ENCODE results near the gene IQSEC1. TPM values are rescaled to one million over a fixed set of nuclear protein-coding genes. Genes with fewer than 3 reads are reported as not detected.

Gene IQSEC1
- total and polyA plus RNA-seq, 2 of the 8 experiments (the other 6 are each of a cell fraction or from before 2014, with no cell fraction given): 6.8 to 28.8 TPM

- TF ChIP-seq SP1 (IDR thresholded peaks at IDR 0.05; ENCODE audit: low read depth, low read length): no peak
- TF ChIP-seq MAFK (IDR thresholded peaks at IDR 0.05; ENCODE audit: low read depth, low read length): no peak
- TF ChIP-seq BACH1 (IDR thresholded peaks at IDR 0.05; ENCODE audit: low read length): no peak
- TF ChIP-seq EP300 (IDR thresholded peaks at IDR 0.05; ENCODE audit: borderline replicate concordance in 1 of 2, low read depth in 2 of 2, low read length in 2 of 2): no peak
- TF ChIP-seq CBX5 (IDR thresholded peaks at IDR 0.05; ENCODE audit: low read depth, low read length): no peak
- TF ChIP-seq TBP (IDR thresholded peaks at IDR 0.05; ENCODE audit: low read depth, low read length): no peak
Measured at GRCh38 chr3:13109516-13109915, 36.3 kb upstream of the IQSEC1 start (continued).
